ENCODE measurements around the gene KIF7.

The KIF7 gene

GRCh38 chr15:89668171-89668570 lies 12.9 kb upstream of the KIF7 start:
- no peak for DNase-seq

DNA sequence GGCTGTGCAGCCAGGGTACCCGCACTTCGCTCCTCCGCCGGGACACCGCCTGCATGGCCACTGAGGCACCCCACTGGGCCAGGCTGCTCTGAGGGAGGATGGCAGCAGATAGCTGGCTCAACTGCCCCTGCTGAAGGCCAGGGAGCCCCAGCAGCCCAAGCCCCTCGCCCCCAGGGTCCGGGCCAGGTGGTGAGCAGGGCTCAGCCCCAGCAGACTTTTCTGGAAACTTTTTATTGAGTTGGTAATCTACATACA lies 12.4 kb upstream of the KIF7 start:
- DNase-seq, result no peak

- DNase-seq, result no peak
Observed at GRCh38 chr15:89666858-89667705, 11.8 kb upstream of the KIF7 start.

DNA sequence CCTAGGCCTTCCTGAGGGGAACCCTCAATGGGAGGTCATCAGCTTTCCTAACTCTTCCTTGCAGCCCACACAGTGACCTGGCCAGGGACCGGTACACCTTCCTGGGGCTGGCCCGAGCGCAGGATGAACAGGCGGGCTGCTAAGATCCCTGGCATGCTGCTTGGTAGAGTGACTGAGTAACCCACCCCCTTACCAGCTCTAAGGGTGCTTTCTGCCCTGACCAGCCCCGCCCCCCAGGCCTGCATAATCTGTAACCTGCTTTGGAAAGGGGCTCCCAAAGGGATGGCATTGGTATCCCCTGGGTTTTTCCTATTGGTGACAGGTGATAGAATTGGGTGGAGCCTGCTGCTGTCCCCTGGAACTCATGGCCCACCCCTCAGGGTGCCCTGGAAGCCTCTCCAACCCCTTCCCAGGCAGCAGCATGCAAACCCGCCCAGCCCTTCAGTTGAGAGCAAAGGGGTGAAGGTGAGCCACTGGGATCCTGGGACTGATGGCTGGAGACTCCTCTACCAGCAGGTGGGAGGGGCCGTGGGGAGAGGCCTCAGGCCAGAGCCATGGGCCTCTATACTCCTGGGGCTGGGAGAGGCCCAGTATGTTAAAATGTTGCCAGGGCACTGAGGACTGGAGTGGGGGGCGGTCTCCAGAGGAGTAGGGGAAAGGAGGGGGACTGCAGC lies 11.1 kb upstream of the KIF7 start:
- no peak for DNase-seq

- DNase-seq, result no peak
Observed at GRCh38 chr15:89665449-89666181, 10.3 kb upstream of the KIF7 start.

GRCh38 chr15:89664441-89665350 lies 9.4 kb upstream of the KIF7 start:
- DNase-seq, result no peak

DNA sequence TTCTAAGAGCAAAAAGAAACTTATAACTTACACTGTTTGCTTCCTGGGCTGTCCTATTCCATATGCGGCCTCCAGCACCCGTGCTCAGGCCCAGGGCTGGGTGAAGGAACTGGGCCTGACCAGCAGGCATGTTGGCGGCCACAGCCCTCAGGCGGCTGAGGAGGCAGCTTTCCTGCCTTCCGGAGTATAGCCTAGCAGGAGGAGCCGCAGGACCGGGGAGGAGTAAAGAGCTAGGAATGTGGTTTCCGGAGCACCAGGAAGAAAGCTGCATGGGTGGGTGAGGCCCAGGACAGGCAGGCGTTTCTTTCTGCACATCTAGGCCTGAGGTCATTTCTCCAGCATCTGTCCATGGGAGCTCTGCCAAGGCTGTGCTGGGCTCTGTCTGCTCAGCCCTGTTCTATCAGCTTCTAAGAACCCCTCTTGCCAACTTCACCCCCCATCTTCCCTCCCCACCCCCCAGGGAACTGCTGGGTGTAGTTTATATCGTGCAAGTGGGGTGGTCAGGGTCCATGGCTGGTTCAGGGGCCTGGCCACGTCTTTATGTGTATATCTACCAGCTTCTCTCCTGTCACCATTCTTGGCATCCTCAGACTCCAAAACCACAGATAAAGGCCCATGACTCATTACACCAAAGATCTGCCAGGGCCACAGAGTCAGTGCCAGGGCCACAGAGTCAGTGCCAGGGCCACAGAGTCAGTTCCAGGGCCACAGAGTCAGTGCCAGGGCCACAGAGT lies 7.8 kb upstream of the KIF7 start:
- no peak for DNase-seq

- DNase-seq, result no peak
Observed at GRCh38 chr15:89660556-89660955, 5.3 kb upstream of the KIF7 start.

GRCh38 chr15:89659295-89659694 lies 4.0 kb upstream of the KIF7 start:
- DNase-seq, result no peak

DNA sequence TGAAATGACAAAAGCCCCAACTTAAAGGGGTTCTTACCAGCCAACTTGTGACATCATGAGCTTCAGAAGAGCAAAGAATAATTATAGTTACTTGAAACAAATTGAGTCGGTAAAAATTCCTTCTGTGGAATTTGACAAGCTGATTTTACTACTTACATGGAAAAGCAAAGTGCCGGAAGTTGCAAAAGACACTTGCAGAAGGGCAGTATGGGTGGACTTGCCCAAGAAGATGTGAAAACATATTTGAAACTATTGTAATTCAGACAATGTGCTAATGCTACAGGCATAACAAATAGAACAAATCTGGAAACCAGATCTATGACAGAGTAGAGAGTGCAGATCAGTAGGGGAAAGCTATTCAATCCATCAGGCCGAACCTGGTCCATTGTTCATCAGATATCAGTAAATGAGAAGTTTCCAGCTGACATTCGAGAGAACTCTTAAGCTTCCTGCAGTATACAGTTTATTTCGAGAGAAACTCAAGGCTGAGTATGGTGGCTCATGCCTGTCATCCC lies 2.5 kb upstream of the KIF7 start:
- DNase-seq, result no peak

GRCh38 chr15:89656116-89656815 lies 999 bp upstream of the KIF7 start:
- no peak for DNase-seq

DNA sequence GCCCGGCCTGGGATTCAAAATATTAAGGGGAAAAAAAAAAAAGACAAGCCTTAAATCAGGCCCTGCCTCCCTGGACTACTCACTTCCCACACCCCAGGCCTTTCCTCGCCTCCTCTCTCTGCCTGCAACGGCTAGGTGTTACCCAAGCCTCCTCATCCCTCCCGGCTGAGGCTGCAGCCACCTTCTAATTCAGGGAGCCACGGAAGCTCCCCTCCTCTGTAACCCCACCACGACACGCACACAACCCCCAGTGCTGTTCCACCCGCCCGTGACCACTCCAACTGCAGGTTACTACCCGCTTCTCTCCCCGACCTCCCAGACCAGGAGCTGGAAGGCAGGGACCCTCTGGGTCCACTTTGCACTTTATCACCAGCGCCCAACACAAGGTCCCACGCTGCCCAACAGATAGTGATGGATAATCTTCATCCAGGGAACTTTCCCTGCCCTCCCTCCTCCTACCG lies 936 bp downstream of the KIF7 start:
- DNase-seq, result no peak

GRCh38 chr15:89653578-89653977 lies 1.7 kb downstream of the KIF7 start:
- DNase-seq, result no peak

GRCh38 chr15:89652666-89653065 lies 2.6 kb downstream of the KIF7 start:
- DNase-seq, result no peak

GRCh38 chr15:89652131-89652530 lies 3.1 kb downstream of the KIF7 start:
- DNase-seq, result no peak

DNA sequence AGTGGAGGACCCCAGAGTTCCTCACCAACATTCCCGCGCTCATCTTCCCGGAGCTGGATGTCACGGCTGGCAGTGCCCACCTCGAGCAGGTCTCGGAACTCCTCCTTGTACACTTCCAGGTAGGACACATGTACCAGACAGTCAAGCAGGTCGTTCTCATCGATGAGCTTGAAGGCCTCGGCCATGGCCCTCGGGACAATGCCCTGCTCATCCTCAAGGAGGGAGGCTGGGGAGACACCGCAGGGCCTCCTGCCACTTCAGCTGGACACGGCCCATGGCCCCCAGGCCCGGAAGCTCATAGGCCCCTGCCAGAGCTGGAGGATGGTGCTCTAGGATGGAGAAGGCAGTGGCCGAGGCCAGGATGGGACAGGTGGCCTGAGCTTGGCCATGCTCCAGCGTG lies 5.6 kb downstream of the KIF7 start:
- DNase-seq, result no peak

DNA sequence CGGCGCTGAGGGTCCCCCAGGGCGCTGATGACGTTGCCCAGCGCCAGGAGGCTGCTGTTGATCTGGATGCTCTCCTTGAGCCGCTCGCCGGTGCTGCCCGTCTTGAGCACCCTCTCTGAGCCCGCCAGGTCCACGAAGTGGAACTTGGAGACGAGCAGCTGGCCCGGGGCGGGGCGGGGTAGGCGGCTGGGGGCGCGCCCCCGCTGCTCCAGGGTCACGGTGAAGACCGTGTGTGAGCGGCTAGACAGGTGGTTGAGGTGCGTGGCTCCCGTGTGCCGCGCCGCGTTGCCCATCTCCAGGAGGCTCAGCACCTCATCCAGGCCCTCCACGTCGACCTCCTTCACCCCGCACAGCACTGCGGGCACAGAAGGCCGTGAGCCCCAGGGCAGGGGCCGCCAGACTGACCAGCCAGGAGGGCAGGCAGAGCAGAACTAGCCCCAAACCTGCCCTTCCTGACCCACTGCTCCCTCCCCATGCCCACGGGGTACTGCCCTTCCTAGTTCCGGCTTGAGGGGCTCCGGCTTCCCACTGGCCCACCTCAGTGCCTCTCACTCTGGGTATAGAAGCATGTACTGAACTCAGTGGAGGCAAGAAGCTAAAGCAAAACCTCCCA lies 6.1 kb downstream of the KIF7 start:
- DNase-seq, result no peak

GRCh38 chr15:89648106-89649012 lies 6.9 kb downstream of the KIF7 start:
- no peak for DNase-seq

DNA sequence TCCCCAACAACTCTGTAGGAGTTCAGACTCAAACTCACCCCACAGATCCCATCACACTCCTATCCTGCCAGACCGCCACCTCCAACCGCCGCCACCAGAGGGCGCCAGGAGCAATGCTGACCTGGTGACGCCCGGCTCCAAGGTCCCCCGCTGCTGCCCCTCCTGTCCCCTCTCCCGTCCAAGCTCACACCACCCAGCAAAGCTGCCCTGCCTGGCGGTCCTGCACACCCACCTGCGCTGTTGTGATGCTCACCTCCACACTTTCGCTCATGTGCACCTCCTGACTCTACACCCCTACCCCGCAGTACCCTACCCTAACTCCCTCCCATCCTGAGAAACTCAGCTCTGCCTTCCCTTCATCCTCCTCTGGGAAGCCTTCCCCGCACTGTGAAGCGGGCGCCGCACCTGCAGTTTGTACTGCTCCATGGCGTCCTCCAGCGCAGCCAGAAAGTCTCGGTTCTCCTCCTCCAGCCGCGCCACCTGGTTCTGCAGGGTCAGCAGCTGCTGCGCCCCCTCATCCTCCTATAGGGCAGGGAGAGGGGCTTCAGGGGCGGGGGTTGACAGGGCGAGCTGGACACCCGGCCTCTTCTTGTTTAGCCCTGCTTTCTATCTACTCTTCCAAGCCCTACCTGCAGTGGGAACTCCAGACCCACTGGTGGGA lies 7.9 kb downstream of the KIF7 start:
- DNase-seq, result no peak
